Peyer's patch (tissue), 4 donors: ENCODE results near the gene SMAD2.

Experiments used
- CTCF ChIP-seq, 6 experiments: fragments of 450-650 bp in 4 of 6; fragments of 200-600 bp in 2 of 6; sonication (generic) in 1 of 6; IDR thresholded peaks; one replicate each; pipeline ENCODE4 v1.5.1; 2017 to 2019; ENCODE audit warnings: antibody characterized with exemption in 6 of 6, mild to moderate bottlenecking in 3 of 6, moderate library complexity in 1 of 6
- POLR2A ChIP-seq, 2 donors: fragments of 450-650 bp; IDR thresholded peaks; one replicate each; pipeline ENCODE4 v1.5.1; 2017; ENCODE audit warnings: antibody characterized with exemption in 2 of 2, mild to moderate bottlenecking in 2 of 2, moderate library complexity in 2 of 2

- TF ChIP-seq CTCF (IDR thresholded peaks at IDR 0.05) (no peak), POLR2A (IDR thresholded peaks at IDR 0.05) (no peak)
These were observed 23.0 kb upstream of the SMAD2 start for GRCh38 chr18:47953471-47953931.
